ENCODE measurements around the gene TNFSF8.

The TNFSF8 gene

DNA sequence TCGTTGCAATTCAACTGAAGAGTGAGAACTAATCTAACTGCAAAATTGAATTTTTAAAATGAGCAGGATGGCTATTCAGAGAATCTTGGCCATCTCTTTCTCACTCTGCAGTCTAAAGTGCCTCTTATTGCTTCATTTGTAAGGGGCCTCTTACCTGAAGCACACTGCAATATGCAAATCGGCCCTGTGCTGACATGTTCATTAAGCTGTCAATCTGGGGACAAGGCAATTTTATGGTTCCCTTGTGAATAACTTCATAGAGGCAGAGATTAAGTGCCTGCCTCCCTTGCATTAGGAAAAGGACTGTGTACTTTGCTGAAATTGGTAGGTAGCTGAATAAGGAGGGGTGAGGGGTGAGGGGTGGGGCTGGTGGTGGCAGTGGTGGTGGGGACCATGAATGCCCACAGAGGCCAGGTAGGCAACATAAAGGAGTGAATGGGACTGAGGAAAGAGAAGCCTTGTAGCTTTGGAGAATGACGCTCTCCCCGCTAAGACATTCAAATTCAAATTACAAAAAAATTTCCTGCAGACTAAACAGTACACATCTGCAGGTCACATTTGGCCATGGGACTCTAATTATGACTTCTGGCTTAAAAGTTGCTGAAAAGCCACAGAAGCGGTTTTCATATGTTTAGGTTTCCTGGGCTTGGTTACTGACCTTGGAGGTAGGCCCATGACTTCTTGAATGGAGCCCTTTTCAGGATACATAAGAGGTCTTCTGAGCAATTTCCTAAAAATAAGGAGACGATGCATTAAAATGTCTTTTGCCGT is 25.0 kb downstream of the TNFSF8 start:
- no peak for DNase-seq (ENCODE audit: low read depth)

DNA sequence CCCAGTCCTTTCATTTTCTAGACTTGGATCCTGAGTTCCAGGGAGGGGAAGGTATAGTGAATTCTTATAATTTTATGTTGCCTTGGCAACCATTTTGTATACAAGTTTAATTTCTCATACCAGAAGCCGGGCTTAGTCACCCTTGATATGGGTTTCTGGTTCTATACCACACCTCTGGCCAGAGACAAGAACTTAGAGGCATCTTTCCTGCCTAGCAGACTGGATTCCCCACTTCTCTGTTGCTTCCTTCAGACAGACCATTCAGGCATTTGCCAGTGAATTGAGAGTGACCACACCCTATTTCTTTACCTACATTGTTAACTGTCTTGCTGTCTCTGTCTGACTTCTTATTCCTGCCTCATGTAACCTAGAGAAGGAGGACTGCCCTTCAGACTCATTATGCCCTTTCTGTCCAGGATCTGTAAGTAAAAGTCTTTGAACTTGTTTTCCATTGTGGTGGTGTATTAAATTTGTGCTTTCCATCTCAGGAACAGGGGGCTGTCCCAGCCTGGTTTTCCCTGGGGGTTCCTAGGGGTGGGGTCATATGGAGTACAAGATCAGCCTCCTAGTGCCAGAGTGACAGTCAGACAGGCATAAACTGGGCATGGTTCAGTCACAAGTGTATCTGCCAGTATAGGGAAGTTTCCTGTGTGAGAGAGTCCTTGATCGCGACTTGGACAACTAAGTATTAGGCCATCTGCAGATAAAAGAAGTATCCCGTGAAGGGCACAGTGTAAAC is 27.4 kb downstream of the TNFSF8 start:
- no peak for DNase-seq (ENCODE audit: low read depth)

DNA sequence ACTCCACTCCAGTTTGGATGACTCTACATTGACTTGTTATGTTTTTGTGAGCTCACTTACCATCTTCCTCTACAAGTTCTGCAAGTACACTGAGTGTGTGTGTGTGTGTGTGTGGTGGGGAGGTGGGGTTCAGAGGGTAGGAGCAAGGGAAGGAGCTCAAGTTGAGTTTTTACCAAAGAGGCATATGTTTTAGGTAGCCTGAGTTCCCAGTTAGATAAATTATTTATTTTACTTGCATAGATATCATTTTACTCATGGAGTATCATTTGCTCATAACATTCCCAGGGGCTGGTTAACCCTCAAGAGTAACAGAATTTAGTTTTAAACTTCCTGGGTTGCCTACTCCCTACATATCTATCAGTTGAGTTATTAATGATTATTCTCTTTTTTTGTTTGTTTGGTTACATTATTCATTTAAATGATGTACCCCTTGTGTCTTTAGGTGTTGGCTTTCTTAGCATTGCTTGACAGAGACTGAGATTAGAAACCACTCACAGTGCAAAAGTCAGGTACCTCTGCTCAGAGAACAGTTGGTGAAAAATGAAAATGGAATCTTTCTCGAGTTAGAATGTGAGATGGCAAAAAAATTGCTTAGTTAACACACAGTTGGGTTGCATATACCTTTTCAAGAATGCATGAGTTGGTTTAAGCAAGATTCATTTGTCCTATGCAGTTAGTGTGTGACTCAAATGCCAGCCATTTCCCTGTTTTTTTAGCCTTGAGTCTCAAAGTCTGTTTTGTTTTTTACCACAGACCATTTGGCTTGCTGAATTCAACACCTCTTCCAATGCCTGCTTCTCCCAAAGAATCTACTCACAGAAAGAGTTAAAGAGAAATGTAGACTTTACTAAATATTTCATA is 29.2 kb downstream of the TNFSF8 start:
- DNase-seq (ENCODE audit: low read depth), result no peak

DNA sequence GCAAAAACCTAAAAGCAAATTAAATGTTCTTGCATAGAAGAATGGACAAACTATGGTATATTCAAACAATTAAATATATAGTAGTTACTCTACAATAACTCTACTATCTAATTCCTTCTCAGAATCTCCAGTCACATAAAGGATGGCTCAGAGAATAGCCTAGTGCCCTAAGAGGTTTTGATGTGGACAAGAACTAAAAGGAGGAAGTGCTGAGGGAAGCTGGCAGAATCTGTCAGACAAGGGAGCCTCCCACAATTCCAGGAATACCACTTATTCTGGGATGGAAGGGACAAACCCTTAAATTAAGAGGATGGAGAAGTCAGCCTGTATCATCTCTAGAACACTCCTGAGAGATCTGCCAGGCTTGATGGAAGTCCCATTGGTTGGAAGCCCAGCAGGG is 30.4 kb downstream of the TNFSF8 start:
- DNase-seq (ENCODE audit: low read depth), result no peak

DNA sequence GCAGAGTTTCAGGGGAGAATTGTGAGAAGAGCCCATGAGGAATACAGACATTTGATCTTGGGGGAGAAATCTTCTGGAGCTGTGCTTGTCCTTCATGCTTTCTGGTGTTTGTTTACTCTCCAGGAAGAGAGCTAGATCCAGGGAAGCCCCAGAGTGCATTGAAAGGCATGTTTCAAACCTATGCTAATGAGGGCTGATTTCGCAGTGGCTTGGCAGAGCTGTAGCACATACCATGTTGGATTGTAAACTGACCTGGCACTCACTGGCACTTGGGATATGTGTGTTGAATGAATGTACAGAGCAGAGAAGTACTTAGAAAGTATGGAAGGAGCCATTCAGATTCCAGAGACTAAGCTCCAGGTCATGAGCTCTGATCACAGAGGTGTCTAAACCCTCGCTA is 30.9 kb downstream of the TNFSF8 start:
- no peak for DNase-seq (ENCODE audit: low read depth)

DNA sequence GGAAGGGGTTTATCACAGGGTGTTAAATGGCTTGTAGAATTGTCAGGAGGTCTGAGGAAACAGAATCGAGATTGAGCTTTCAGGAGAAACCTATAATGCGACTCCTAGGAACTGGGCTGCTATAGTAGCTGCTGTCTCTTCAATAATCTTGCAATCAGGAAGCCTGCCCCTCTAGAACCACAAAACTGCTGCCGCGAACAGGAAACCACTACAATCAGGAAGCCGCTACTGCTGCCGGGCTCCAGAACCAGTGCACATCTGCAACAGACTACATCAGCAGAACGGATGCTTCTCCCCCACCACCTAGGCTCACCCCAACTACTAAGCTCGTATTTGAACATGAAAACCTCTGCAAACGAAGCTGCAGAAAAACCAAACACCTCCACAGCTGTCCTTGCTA is 31.6 kb downstream of the TNFSF8 start:
- peak; percentile 55 for DNase-seq (ENCODE audit: low read depth)

DNA sequence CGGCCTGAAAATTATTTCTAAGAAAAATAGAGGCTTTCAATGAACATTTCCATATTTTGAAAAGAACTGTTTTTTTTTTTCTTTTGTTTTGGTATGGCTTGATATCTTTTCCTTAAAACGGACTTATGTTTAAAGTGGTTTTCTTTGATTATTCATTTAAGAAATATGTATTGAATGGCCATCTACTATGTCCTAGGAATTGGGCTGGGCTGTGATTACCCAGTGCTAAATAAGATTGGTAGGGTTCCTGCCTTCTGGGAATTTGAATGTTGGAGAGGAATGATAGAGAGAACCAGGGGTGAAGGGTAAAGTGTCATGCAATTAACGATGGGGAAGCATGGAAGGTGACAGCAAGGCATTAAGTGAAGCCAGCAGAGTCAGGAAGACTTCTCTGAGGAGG is 33.2 kb downstream of the TNFSF8 start:
- no peak for DNase-seq (ENCODE audit: low read depth)

DNA sequence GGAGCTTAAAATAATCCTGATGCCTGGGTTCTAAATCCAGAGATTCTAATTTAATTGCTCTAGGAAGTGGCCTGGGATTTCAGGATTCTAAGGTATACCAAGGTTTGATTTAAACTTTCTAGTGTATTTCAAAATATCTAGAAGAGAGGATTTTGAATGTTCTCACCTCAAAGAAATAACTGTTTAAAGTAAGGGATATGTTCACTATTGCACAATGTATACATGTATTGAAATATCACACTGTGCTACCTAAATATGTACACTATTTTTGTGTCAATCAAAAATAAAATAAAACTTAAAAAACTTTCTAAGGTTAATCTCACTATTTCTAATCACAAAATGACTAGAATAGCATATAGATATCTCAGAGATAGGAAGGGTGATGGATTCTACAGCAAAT is 34.0 kb downstream of the TNFSF8 start:
- no peak for DNase-seq (ENCODE audit: low read depth)

DNA sequence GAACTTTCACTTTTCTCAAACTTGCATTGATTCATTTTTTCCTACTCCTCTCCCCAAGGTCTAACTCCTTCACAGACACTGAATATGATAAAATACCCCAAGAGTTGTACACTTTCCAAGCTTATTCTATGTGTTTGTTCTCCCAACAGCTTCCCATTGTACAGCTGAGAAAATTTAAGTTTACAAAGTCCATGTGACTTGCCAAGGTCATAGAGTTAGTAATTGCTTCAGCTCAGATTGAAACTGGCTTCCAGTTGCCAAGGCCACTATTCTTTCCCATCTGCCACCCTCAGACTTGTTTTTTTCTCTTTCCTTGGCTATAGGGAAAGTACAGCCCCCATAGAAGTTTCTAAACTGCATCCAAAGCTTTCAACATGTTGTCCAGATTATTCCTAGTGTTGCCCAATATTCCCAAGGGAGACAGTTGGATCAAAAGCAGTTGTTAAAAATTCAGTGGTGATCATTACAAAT is 34.8 kb downstream of the TNFSF8 start:
- DNase-seq (ENCODE audit: low read depth), result no peak

DNA sequence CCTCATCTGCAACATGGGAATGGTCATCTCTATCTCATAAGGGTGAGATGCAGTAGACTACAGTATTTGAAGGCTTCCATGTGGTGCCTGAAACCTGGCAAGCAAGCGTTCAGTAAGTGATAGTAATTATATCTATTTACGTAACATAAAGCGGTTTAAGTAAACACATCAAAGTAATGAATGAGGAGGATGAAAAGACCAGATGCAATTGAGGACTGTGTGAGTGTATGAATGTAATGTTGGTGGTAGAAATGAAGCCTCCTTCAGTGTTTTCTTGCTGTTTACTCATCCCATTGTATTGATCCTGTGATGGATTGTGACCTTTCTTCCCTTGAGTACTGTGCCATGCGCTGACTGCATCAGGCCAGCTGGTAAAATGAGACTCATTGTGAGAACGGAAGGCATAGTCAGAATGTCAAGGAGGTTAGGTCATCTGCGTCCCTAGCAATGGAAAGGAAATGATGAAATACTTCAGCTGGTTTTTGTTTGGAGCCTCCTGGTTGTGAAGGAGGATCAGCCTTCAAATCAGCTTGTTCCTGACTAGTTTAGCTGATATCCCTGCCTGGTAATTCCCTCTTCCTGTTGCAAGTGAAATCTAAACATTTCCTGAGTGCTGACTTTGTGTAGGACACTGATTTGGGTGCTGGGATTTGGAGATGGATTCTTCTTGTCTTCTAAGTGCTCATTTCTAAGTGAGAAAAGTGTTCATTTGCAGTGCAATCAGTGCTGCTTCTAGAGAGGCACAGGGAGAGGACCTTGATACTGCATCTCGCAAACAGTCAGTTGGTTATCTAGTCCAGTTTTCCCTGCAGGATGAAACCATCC is 35.6 kb downstream of the TNFSF8 start:
- no peak for DNase-seq (ENCODE audit: low read depth)

DNA sequence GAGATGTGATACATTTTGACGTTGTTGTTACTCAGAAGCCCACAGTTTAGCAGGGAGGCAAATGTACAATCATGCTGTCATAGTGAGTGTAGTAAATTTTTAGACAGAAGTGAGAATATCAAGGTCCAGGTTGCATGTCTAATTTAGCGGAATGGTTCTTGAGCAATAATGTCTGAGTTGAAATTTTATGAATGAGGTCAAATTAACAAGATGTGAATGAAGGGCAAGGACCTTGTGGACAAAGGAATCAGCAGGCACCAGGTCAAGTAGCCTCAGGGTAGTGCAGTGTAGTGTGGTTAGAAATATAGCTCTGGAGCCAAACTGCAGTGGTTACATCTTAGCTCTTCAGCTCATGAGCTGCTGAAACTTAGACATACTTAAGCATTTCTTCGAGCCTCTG is 36.2 kb downstream of the TNFSF8 start:
- DNase-seq (ENCODE audit: low read depth), result no peak

DNA sequence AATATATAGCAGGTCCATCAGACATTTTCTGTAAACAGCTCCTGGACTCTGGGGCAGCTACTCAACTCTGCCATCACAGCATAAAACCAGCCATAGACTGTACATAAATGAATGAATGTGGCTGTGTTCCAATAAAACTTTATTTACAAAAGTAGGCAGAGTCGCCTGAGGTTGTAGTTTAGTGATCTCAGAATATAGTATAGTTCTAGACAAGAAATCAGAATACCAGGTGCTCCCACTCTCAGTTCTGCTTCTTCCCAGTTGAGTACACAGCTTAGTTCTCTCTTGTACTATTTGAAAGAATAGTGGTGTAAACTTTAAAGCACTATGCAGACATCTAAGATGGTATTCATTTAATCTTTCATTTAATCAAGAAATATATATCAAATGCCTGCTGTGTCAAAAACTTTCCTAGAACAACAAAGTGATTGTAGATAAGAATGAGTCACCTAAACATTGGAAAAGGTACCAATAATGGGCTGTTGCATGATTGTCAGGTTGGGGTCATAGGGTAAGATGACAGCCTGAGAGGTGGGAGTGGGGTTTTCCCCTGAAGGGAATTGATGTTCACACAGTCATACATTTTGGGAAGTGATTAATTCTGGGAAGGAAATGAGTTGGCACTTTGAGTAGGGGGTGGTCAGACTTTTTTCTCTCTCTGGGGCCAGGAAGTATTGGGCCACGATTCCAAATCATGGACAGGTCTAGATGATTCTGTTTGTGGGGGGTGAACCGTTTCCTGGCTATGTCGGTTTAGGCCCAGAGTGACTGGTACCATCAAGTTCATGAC is 37.0 kb downstream of the TNFSF8 start:
- DNase-seq (ENCODE audit: low read depth), result no peak

DNA sequence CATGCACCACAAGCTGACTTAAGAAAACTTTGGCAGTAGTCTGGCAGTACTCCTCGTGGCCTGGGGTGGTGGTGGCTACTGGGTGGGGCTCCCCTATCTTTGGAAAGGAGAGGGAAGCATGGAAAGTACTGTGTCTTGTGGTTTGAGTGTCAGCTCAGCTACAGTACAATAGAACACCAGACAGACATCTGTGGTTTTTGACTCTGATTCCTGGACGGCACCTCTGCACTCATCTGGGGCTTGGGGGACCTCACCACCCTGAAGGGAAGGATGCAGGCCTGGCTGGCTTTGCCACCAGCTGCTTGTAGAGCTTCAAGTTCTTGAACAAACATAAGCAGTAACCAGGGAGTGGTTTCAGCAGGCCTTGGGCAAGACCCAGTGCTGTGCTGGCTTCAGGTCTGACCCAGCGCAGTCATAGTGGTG is 40.6 kb downstream of the TNFSF8 start:
- DNase-seq (ENCODE audit: low read depth), result no peak

DNA sequence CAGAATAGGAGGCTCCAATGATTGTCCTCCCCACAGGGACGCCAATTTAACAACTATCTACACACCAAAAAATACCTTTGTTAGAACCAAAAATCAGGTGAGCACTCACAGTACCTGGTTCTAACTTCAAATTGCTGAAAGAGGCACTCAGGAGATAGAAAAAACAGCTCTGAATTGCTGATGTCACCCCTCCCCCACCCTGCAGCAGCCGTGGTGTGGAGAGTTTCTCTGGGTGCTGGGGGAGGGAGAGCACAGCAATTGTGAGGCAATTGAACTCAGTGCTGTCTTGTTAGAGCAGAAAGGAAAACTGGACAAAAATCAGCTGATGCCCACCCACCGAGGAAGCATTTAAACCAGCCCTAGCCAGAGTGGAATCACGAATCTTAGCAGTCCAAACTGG is 41.8 kb downstream of the TNFSF8 start:
- no peak for DNase-seq (ENCODE audit: low read depth)

DNA sequence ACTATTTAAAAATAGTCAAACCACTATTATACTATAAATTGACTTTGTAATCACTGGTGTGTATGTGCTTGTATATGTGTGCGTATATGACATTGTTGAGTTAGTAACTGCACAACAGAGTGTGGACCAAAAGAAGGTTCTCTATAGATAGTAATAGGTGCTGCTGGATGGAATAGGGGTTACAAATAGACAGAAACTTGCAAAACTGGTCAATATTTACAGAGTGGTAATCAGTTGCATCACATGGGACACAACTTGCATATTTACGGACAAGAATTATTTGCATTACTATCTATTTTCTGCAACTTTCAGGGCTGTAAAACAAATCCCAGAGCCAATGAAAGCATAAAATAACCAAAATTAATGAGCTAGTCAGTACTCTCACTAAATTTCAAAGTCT is 42.4 kb downstream of the TNFSF8 start:
- DNase-seq (ENCODE audit: low read depth), result no peak

DNA sequence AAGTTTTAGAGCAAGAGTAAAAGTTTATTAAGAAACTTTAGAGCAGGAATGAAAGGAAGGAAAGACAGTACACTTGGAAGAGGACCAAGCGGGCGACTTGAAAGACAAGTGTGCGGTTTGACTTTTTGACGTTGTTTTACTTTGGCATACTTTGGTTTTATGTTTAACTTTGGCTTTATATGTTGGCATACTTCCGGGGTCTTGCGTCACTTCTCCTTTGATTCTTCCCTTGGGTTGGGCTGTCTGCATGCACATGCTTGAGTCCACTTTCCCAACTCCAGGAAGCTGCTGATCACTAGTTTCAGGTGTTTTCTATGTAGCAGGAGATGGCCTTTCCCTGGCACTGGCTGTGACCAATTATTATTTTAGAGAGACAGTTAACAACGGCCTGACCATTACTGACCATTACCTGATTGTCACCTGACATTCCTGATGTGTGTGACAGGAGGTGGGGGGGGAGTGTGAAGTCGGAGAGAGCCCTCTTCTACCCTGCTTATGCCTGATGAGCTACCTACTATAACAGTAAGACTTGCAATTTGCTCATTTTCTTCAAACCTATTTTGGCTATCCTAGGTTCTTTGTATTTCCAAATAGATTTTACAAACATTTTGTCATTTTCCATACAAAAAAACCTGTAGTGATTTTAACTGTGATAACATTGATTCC is 45.5 kb downstream of the TNFSF8 start:
- DNase-seq (ENCODE audit: low read depth), result no peak

DNA sequence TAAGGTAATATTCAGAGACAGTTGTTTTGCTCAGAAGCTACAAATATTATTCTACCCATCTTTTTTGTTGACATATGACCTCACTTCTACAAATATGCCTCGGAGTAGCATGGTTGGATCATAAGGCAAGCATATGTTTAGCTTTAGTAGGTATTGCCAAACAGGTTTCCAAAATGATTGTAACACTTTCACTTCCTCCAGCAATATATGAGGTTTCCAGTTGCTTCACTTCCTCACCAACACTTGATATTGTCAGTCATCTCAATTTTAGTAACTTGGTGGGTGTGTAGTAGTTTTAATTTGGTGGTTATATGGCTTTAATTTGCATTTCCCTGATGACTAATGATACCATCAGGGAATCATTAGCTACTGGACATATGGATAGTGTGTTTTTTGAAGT is 46.7 kb downstream of the TNFSF8 start:
- no peak for DNase-seq (ENCODE audit: low read depth)

DNA sequence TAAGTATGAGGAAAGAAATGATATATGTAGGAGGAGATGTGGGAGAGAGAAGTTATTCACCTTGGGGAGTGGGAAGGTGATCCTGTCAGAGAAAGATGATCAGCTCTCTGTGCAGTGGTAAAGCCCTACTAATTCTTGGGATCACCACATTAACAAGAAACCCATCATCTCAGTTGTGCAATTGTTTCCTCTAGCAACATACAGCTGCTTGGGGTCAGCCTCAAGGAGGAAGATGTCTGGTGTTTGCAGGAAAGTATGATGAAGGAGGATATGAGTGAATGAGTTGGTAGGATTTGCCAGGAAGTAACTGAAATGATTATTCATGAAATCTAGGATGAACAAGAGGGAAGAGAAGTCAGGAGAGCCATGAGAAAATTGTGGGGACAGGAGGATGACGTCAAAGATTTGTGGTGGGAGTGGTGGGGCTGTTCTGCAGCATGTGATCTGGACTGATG is 50.1 kb downstream of the TNFSF8 start:
- DNase-seq (ENCODE audit: low read depth), result no peak

DNA sequence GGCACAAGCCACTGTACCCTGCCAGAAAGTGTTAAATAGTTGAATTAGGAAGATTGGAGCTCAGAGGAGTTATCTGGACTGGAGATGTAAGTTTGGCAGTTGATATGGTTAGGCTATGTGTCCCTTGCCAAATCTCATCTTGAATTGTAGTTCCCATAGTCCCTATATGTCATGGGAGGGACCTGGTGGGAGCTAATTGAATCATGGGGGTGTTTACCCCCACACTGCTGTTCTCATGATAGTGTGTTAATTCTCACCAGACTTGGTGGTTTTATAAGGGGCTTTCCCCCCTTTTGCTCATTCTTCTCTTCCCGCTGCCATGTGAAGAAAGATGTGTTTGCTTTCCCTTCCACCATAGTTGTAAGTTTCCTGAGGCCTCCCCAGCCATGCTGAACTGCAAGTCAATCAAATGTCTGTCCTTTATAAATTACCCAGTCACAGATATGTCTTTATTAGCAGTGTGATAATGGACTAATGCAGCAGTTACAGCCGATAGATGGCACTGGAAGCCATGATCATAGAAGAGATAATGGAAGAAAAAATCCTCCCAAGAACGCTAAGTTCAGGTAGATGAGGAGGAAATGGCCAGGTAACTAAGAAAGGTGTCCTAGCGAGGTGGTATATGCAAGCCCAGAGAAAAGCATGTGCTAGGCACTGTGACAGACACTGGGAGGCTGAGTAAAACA is 51.4 kb downstream of the TNFSF8 start:
- no peak for DNase-seq (ENCODE audit: low read depth)

DNA sequence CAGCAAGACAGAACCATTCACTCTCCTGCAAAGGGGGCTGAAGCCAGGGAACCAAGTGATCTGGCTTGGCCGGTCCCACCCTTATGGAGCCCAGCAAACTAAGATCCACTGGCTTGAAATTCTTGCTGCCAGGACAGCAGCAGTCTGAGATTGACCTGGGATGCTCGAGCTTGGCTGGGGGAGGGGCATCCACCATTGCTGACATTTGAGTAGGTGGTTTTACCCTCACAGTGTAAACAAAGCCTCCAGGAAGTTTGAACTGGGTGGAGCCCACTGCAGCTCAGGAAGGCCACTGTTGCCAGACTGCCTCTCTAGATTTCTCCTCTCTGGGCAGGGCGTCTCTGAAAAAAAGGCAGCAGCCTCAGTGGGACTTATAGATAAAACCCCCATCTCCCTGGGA is 60.5 kb downstream of the TNFSF8 start:
- no peak for DNase-seq (ENCODE audit: low read depth)

All from activated T-cell treated with anti-CD3 and anti-CD28 coated beads for 24 hours (primary cell).